Measurements from ENCODE around the gene JARID2. TPM values are rescaled to one million over a fixed set of nuclear protein-coding genes. Genes with fewer than 3 reads are reported as not detected.

JARID2 gene
- total and polyA plus RNA-seq, 2 of the 4 experiments (the other 2 are of a cell fraction), result 9.6 to 12.9 TPM

DNA sequence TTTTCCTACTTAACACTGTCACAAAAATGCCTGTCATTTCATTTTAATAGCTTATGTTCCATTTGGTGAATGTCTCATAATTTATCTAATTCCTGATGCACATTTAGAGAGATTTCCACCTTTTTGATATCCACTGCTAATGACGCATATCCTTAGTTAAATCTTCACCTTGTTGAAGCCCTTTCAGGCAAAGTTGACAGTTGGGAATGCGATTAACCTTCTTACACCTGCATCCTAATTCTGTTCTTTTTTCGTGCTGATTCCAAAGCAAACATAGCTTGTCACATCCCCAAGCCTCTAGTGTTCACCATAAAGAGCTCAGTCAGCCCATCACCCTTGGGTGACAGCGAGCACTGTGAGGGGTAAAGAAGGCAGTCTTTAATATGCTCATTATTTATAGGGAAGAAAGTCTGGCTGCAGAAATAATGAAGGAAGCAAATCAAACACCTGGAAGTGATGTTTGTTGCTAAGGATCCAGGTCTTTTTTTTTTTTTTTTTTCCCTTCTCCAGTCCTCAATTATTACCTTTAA lies 211.3 kb downstream of the JARID2 start:
- Histone ChIP-seq H3K9me1 (ENCODE audit: insufficient read depth, low read length) (0 out of 2 replicates have a peak, but pooled peaks cover 1% of the 10 kb centered on the region), H4K20me1 (ENCODE audit: insufficient read depth, low read length) (peaks cover 64% of the 10 kb centered on the region), H2AFZ (replicated peaks; ENCODE audit: low read length, poor library complexity) (no peak overlapping the region), H2AK5ac (ENCODE audit: low read depth, low read length) (no peak overlapping the region), H3K36me3 (ENCODE audit: control insufficient read depth, insufficient read depth, low read length) (peaks cover 19% of the 10 kb centered on the region), H3K23ac (ENCODE audit: low read depth, low read length) (no peak overlapping the region), H3K14ac (replicated peaks; ENCODE audit: low read depth, low read length) (no peak overlapping the region), H4K5ac (ENCODE audit: low read depth, low read length) (no peak overlapping the region), H3K79me1 (ENCODE audit: low read depth in 1 of 2, low read length in 2 of 2) (peaks cover 49 to 67% of the 10 kb centered on the region in 2 experiments), H3K9me3 (ENCODE audit: control insufficient read depth, insufficient read depth, low read length) (no peaks in the 10 kb centered on the region), H3K18ac (ENCODE audit: low read depth, low read length) (no peak overlapping the region), H3K4ac (ENCODE audit: low read depth, low read length) (no peak overlapping the region), H4K8ac (ENCODE audit: low read depth in 2 of 2, low read length in 2 of 2) (no peak overlapping the region), H3K56ac (ENCODE audit: extremely low read depth, insufficient read depth, low read length) (no peak overlapping the region), H3K4me2 (ENCODE audit: low read depth, low read length) (no peak overlapping the region), H2BK15ac (ENCODE audit: low read depth, low read length) (no peak overlapping the region), H2BK20ac (ENCODE audit: low read depth, low read length) (no peak overlapping the region), H3K9ac (ENCODE audit: low read depth, low read length) (no peak overlapping the region), H2AK9ac (replicated peaks; ENCODE audit: low read depth, low read length, poor library complexity) (no peak overlapping the region), H2BK5ac (ENCODE audit: low read depth, low read length, poor library complexity, severe bottlenecking) (no peak overlapping the region), H3K27me3 (ENCODE audit: control insufficient read depth, insufficient read depth, low read length) (no peaks in the 10 kb centered on the region), H4K91ac (ENCODE audit: insufficient read depth, low read depth, low read length) (no peak overlapping the region), H2BK120ac (ENCODE audit: low read depth, low read length) (no peak overlapping the region), H3K4me3 (ENCODE audit: insufficient read depth, low read depth, low read length) (no peak overlapping the region), H3K4me1 (ENCODE audit: control insufficient read depth, insufficient read depth, low read length) (peaks cover 6% of the 10 kb centered on the region; the same call in 1 of the 2 replicates), H3K27ac (ENCODE audit: insufficient read depth, low read length) (no peak overlapping the region)
- DNase-seq, result no peak
- no peak for TF ChIP-seq MAZ (IDR thresholded peaks at IDR 0.05; ENCODE audit: borderline replicate concordance, low read depth, low read length)
- TF ChIP-seq POLR2A (IDR thresholded peaks at IDR 0.05; ENCODE audit: low read depth, low read length), result no peak
- TF ChIP-seq MAFK (IDR thresholded peaks at IDR 0.05; ENCODE audit: low read depth, low read length), result no peak
- no peak for TF ChIP-seq RCOR1 (IDR thresholded peaks at IDR 0.05; ENCODE audit: insufficient replicate concordance, low read length)
- no peak for TF ChIP-seq CEBPB (IDR thresholded peaks at IDR 0.05; ENCODE audit: low read depth, low read length)
- no peak for TF ChIP-seq RAD21 (IDR thresholded peaks at IDR 0.05; ENCODE audit: low read length)
- no peak for TF ChIP-seq CHD1 (IDR thresholded peaks at IDR 0.05; ENCODE audit: low read depth, low read length)
- TF ChIP-seq, protein P1, sequence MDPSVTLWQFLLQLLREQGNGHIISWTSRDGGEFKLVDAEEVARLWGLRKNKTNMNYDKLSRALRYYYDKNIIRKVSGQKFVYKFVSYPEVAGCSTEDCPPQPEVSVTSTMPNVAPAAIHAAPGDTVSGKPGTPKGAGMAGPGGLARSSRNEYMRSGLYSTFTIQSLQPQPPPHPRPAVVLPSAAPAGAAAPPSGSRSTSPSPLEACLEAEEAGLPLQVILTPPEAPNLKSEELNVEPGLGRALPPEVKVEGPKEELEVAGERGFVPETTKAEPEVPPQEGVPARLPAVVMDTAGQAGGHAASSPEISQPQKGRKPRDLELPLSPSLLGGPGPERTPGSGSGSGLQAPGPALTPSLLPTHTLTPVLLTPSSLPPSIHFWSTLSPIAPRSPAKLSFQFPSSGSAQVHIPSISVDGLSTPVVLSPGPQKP (IDR thresholded peaks at IDR 0.05; ENCODE audit: borderline replicate concordance, low read depth, low read length), result no peak
- TF ChIP-seq BHLHE40 (IDR thresholded peaks at IDR 0.05; ENCODE audit: low read depth, low read length), result no peak
- ChIA-PET CTCF (interaction anchor here (0.6 to 2.3 kb wide), 2 partner anchors 13 to 777 kb away, joined by 4 to 6 read pairs; no protein-coding TSS in a partner anchor), POLR2A (ENCODE audit: unreplicated experiment) (no interaction called here)
- ATAC-seq (ENCODE audit: low read depth), result no peak
- dilution Hi-C loops (cut with HindIII; ENCODE audit: low sequenced_read_pairs, unreplicated experiment), result no loop called here
- in situ Hi-C loops (cut with MboI; ENCODE audit: low sequenced_read_pairs), result no loop called here
- intact Hi-C loops (cut with micrococcal nuclease), result no loop called here
- WGBS, 2 experiments (ENCODE audit: extremely low coverage in 2 of 2, insufficient read length in 1 of 2), result 70% methylated on average over 2 of the region's 4 CpGs; no CpG with 5 or more reads in 1 of the 2 experiments
- BruUV-seq (replicated peaks), result no TSS peak
